ENCODE measurements around the gene HCLS1. TPM values are rescaled to one million over a fixed set of nuclear protein-coding genes. Genes with fewer than 3 reads are reported as not detected.

HCLS1 gene
- polyA plus RNA-seq, 1 of the 3 experiments (the other 2 are of a cell fraction), result 0.23 TPM

DNA sequence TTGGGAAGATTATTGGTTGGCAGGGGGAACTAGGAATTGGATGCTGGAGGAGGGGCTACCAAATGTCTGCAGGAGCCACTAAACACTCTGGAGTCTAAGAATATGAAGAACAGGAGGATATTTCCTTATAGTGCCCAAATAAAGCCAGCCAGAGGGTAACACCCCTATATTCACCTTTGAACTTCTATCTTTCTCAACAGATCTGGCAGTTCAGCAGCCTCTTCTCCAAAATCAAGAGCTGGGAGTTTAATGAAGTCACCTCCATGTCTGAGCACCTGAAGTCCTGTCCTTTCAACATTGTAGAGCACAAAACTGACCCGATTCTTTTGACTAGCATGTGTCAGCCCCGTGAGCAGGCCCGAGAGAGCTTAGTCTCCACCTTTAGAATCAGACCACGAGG lies 34.2 kb downstream of the HCLS1 start (continued):
- no peak for TF ChIP-seq FOSL2 (IDR thresholded peaks at IDR 0.05; ENCODE audit: borderline replicate concordance, low read depth)
- TF ChIP-seq USF1 (IDR thresholded peaks at IDR 0.05; ENCODE audit: borderline replicate concordance, low read depth), result no peak
- no peak for TF ChIP-seq GABPA (IDR thresholded peaks at IDR 0.05; ENCODE audit: low read depth)
- no peak for TF ChIP-seq RXRA (IDR thresholded peaks at IDR 0.05; ENCODE audit: borderline replicate concordance, low read depth)
- TF ChIP-seq NRF1 (IDR thresholded peaks at IDR 0.05; ENCODE audit: low read depth, low read length), result no peak
- TF ChIP-seq, protein P1, sequence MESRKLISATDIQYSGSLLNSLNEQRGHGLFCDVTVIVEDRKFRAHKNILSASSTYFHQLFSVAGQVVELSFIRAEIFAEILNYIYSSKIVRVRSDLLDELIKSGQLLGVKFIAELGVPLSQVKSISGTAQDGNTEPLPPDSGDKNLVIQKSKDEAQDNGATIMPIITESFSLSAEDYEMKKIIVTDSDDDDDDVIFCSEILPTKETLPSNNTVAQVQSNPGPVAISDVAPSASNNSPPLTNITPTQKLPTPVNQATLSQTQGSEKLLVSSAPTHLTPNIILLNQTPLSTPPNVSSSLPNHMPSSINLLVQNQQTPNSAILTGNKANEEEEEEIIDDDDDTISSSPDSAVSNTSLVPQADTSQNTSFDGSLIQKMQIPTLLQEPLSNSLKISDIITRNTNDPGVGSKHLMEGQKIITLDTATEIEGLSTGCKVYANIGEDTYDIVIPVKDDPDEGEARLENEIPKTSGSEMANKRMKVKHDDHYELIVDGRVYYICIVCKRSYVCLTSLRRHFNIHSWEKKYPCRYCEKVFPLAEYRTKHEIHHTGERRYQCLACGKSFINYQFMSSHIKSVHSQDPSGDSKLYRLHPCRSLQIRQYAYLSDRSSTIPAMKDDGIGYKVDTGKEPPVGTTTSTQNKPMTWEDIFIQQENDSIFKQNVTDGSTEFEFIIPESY (IDR thresholded peaks at IDR 0.05; ENCODE audit: borderline replicate concordance, low read depth), result no peak
- TF ChIP-seq SMC3 (IDR thresholded peaks at IDR 0.05; ENCODE audit: low read depth, low read length), result no peak
- no peak for TF ChIP-seq RFX5 (IDR thresholded peaks at IDR 0.05; ENCODE audit: low read length)
- TF ChIP-seq SIN3A (IDR thresholded peaks at IDR 0.05; ENCODE audit: borderline replicate concordance, low read depth, low read length), result no peak

DNA sequence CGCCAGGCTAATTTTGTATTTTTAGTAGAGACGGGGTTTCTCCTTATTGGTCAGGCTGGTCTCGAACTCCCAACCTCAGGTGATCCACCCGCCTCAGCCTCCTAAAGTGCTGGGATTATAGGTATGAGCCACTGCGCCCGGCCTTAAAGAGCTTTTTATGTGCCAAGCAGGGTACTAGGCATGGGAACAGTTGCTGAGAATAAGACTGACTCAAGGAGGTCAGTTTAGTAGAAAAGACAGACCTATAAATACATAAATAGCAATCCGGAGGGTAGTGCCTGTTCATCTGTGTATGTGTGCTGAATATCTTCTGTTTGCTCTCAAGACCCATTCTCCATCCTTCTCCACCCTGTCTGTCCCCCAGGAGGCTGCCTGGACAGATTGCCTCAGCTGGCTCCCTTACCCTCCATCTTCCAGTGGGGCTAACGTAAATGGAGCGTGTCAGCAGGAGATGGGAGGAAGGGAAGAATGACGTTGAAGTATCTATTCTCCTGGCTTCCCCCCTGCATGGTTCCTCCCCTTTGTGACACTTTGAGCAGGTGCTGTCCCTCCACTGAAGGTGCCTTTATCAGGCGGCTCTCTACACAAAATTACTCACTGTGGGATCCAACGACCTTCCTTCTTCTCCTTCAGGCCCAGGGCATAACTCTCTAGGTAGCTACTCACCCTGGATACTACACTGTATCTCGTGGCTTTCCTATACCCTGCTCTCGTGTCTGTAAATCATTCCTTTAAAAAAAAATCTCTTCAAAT lies 36.4 kb downstream of the HCLS1 start:
- TF ChIP-seq SMC3 (IDR thresholded peaks at IDR 0.05; ENCODE audit: low read depth, low read length) (no peak), CTCF (IDR thresholded peaks at IDR 0.05) (no peak), JUND (IDR thresholded peaks at IDR 0.05) (no peak)
- no peaks in the 10 kb centered on the region for H3K9me3 ChIP-seq
- H3K27ac ChIP-seq (ENCODE audit: low read depth in 2 of 2, low read length in 1 of 2), result no peak overlapping the region
- H3K79me2 ChIP-seq (ENCODE audit: insufficient read depth), result no peaks in the 10 kb centered on the region
- no peak overlapping the region for H3K4me2 ChIP-seq
- peaks cover 0 to 5% of the 10 kb centered on the region in 2 experiments; a peak in 1 of 4 replicates for H3K4me1 ChIP-seq (ENCODE audit: control insufficient read depth in 1 of 2, insufficient read depth in 2 of 2, low read depth in 1 of 2, low read length in 1 of 2)
- H3K4me3 ChIP-seq (ENCODE audit: low read depth in 2 of 2, low read length in 1 of 2), result no peak overlapping the region
- H3F3A ChIP-seq (replicated peaks; ENCODE audit: insufficient read depth), result no peaks in the 10 kb centered on the region
- H3K27me3 ChIP-seq (ENCODE audit: insufficient read depth), result no peaks in the 10 kb centered on the region
- H4K20me1 ChIP-seq (ENCODE audit: insufficient read depth), result no peaks in the 10 kb centered on the region
- no peak overlapping the region for H2AFZ ChIP-seq (ENCODE audit: low read depth)
- ChIA-PET CTCF (no interaction called here), POLR2A (no interaction called here)
- no peaks in the 10 kb centered on the region for H3K9me2 ChIP-seq
- DNase-seq, result no peak
- no peaks in the 10 kb centered on the region for H3K36me3 ChIP-seq (replicated peaks in 1 of 2; ENCODE audit: control insufficient read depth in 1 of 2, insufficient read depth in 2 of 2, low read length in 1 of 2)
- no peak overlapping the region for H3K9ac ChIP-seq
- 49% methylated on average over 14 of the region's 14 CpGs for WGBS (ENCODE audit: low lambda C conversion rate)
